ENCODE results near the gene MRPL20.

- TF ChIP-seq, protein P1, sequence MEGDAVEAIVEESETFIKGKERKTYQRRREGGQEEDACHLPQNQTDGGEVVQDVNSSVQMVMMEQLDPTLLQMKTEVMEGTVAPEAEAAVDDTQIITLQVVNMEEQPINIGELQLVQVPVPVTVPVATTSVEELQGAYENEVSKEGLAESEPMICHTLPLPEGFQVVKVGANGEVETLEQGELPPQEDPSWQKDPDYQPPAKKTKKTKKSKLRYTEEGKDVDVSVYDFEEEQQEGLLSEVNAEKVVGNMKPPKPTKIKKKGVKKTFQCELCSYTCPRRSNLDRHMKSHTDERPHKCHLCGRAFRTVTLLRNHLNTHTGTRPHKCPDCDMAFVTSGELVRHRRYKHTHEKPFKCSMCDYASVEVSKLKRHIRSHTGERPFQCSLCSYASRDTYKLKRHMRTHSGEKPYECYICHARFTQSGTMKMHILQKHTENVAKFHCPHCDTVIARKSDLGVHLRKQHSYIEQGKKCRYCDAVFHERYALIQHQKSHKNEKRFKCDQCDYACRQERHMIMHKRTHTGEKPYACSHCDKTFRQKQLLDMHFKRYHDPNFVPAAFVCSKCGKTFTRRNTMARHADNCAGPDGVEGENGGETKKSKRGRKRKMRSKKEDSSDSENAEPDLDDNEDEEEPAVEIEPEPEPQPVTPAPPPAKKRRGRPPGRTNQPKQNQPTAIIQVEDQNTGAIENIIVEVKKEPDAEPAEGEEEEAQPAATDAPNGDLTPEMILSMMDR (optimal IDR thresholded peaks at IDR 0.05 in 1 of 3, IDR thresholded peaks at IDR 0.05 in 1 of 3, conservative IDR thresholded peaks at IDR 0.05 in 1 of 3; ENCODE audit: extremely low read depth in 1 of 3, insufficient read depth in 2 of 3, low read length in 3 of 3) = no peak
- TF ChIP-seq EZH2 (IDR thresholded peaks at IDR 0.05; ENCODE audit: low read length) = no peak
Observed at GRCh38 chr1:1399872-1400575, 7.1 kb downstream of the MRPL20 start.

Measured in keratinocyte (primary cell).